K562 (cell line): ENCODE results near the gene NABP2. TPM values are rescaled to one million over a fixed set of nuclear protein-coding genes. Genes with fewer than 3 reads are reported as not detected.

Experiments used
- ATAC-seq: fragments of 200-7000 bp; cut with Tn5 transposase; 3 replicates; pipeline ENCODE4 v1.9.1; 2020; ENCODE audit warnings: moderate library complexity
- BruUV-seq: library from RNA; stranded (reverse); fragments of 400-500 nt; replicated peaks from 2 replicates; lab custom pipeline; 2021; lab: Mats Ljungman, UMichigan
- CTCF ChIA-PET: fragments of 300-600 bp; formaldehyde crosslinking; extraction: SDS; loops from one replicate; lab custom pipeline; 2021; ENCODE audit warnings: low intra/inter-chr PET ratio; lab: Yijun Ruan, JAX
- POLR2A ChIA-PET: fragments of 300-600, 350-650 bp; sonication (Branson Sonifier 250); formaldehyde crosslinking; extraction: SDS; loops from one replicate; lab custom pipeline; 2021; ENCODE audit warnings: antibody characterized with exemption, inconsistent platforms; lab: Yijun Ruan, JAX
- DNase-seq, 4 experiments: peaks; one replicate each; pipeline versions ENCODE4 v3.0.0 to v3.0.0-alpha.2; 2011 to 2018; ENCODE audit warnings: low spot score in 3 of 4, mixed read lengths in 3 of 4; ENCODE audit errors: extremely low read depth in 1 of 4
- FAIRE-seq: peaks from 2 replicates; lab custom pipeline; 2011; peaks lifted over from hg19 to GRCh38; lab: Jason Lieb, UNC
- H2AFZ ChIP-seq: 2 replicates; pipeline ENCODE4 v1.6.0; 2011; ENCODE audit warnings: low read depth, low read length, control low read depth, inconsistent platforms
- H3K27ac ChIP-seq: fragments of 200-600 bp; 3 replicates; pipeline ENCODE4 v1.8.0; 2011; ENCODE audit warnings: low read depth, mild to moderate bottlenecking, control low read depth, inconsistent platforms, low read length, moderate library complexity, mixed read lengths; ENCODE audit errors: extremely low read depth
- H3K27me3 ChIP-seq, 2 experiments: fragments of 300-600 bp in 1 of 2; 2 replicates in 1 of 2; 3 replicates in 1 of 2; pipeline versions ENCODE4 v1.6.0 to v1.8.0; 2011; ENCODE audit warnings: inconsistent platforms in 2 of 2, low read length in 2 of 2, mild to moderate bottlenecking in 1 of 2, mixed read lengths in 1 of 2, moderate library complexity in 1 of 2; ENCODE audit not compliant: control insufficient read depth in 2 of 2, insufficient read depth in 2 of 2
- H3K36me3 ChIP-seq: fragments of 300-600 bp; 3 replicates; pipeline ENCODE4 v1.8.0; 2011; ENCODE audit warnings: mild to moderate bottlenecking, low read length, inconsistent platforms; ENCODE audit not compliant: control insufficient read depth, insufficient read depth
- H3K4me1 ChIP-seq, 2 experiments: fragments of 200-600 bp in 1 of 2; replicated peaks in 1 of 2; 2 replicates in 1 of 2; 3 replicates in 1 of 2; pipeline versions ENCODE4 v1.5.1 to v1.8.0; 2011; ENCODE audit warnings: inconsistent platforms in 2 of 2, low read length in 2 of 2, mild to moderate bottlenecking in 1 of 2, mixed read lengths in 1 of 2, moderate library complexity in 1 of 2; ENCODE audit not compliant: control insufficient read depth in 2 of 2, insufficient read depth in 2 of 2
- H3K4me2 ChIP-seq: 2 replicates; pipeline ENCODE4 v1.6.1; 2011; ENCODE audit warnings: low read length, control low read depth, inconsistent platforms, mixed read lengths; ENCODE audit not compliant: insufficient read depth
- H3K4me3 ChIP-seq: fragments of 200-600 bp; sonication (generic), shearing (Covaris generic); 2 replicates; pipeline ENCODE4 v1.5.1; 2016; ENCODE audit warnings: control low read depth, inconsistent platforms
- H3K79me2 ChIP-seq: fragments of 200-600 bp; 3 replicates; pipeline ENCODE4 v1.8.0; 2011; ENCODE audit warnings: low read length, inconsistent platforms; ENCODE audit not compliant: control insufficient read depth, insufficient read depth
- H3K9ac ChIP-seq, 2 experiments: 2 replicates each; pipeline versions ENCODE4 v1.6.0 to v1.6.1; 2011; ENCODE audit warnings: low read depth in 2 of 2, low read length in 2 of 2, control low read depth in 1 of 2, inconsistent platforms in 1 of 2, mild to moderate bottlenecking in 1 of 2, mixed read lengths in 1 of 2; ENCODE audit not compliant: insufficient read depth in 1 of 2
- H3K9me1 ChIP-seq: one replicate; pipeline ENCODE4 v1.6.0; 2011; ENCODE audit warnings: inconsistent platforms, mild to moderate bottlenecking, low read length, moderate library complexity; ENCODE audit not compliant: control insufficient read depth, insufficient read depth
- H3K9me3 ChIP-seq: replicated peaks from 2 replicates; pipeline ENCODE4 v1.5.1; 2011; ENCODE audit warnings: low read depth, low read length, inconsistent platforms; ENCODE audit not compliant: control insufficient read depth, insufficient read depth
- H4K20me1 ChIP-seq: replicated peaks from 2 replicates; pipeline ENCODE4 v1.6.1; 2011; ENCODE audit warnings: low read length, inconsistent platforms, mixed read lengths; ENCODE audit not compliant: control insufficient read depth, insufficient read depth
- DDX20 ChIP-seq: fragments of 450-650 bp; IDR thresholded peaks from 2 replicates; pipeline ENCODE4 v1.6.1; 2016; ENCODE audit warnings: missing genetic modification characterization, low read depth, mild to moderate bottlenecking, missing compliant biosample characterization, moderate library complexity
- KDM1A ChIP-seq, 2 experiments: fragments of 450-650 bp; IDR thresholded peaks; 2 replicates each; pipeline ENCODE4 v1.6.1; 2016; ENCODE audit warnings: mild to moderate bottlenecking in 2 of 2
- POLR3A ChIP-seq: IDR thresholded peaks from 2 replicates; pipeline ENCODE4 v1.6.1; 2011; ENCODE audit warnings: borderline replicate concordance, mild to moderate bottlenecking, moderate library complexity; ENCODE audit not compliant: insufficient read length, insufficient read depth; ENCODE audit errors: extremely low read depth
- ZNF436 ChIP-seq: fragments of 250-450, 450-650 bp; sonication (Bioruptor Pico); formaldehyde crosslinking; IDR thresholded peaks from 2 replicates; pipeline ENCODE4 v1.7.0; 2020; ENCODE audit warnings: mild to moderate bottlenecking
- WGBS: fragments of 100-300 bp; shearing (Covaris generic); methylation state at CpG from one replicate; pipeline ENCODE4 v1.1.6; 2016; ENCODE audit warnings: low coverage, mixed read lengths; ENCODE audit not compliant: insufficient coverage; ENCODE audit errors: missing lambda C conversion rate; 5-methylcytosine and 5-hydroxymethylcytosine counted together
- in situ Hi-C: fragments of 300-500 bp; cut with MboI; formaldehyde crosslinking; loops from 4 replicates; pipeline ENCODE4 v1.15.0; 2018; ENCODE audit warnings: inconsistent platforms, mixed read lengths
- intact Hi-C: fragments of 100-400 bp; cut with micrococcal nuclease; formaldehyde crosslinking; loops from 2 replicates; pipeline ENCODE4 v1.14.2; 2022
- polyA plus RNA-seq, 8 experiments: library from polyadenylated mRNA; depleted of rRNA in 4 of 8; stranded (reverse) in 5 of 8; unstranded in 3 of 8; fragments of >200 nt; fragmentation: Nextera tagmentation in 2 of 8; fragmentation: Illumina TruSeq in 1 of 8; extraction: Ambion mirVana in 2 of 8; extraction: Trizol in 1 of 8; gene quantifications; 2 replicates each; pipeline versions ENCODE4 v1.2.1 to v1.2.3, GENCODE V29; 2011 to 2014; ENCODE audit warnings: inconsistent platforms in 1 of 8, missing spikeins in 1 of 8
- total RNA-seq, 7 experiments: library from RNA; depleted of rRNA in 6 of 7; stranded (reverse); fragments of >200 nt in 6 of 7; fragmentation: Illumina TruSeq in 2 of 7; extraction: Trizol in 2 of 7; gene quantifications; 2 replicates each; pipeline versions ENCODE4 v1.2.1 to v1.2.3, GENCODE V29; 2011 to 2021; ENCODE audit warnings: low replicate concordance in 1 of 7
- TF ChIP-seq, protein P1 (sequence below): sonication (generic); formaldehyde crosslinking; IDR thresholded peaks from 2 replicates; pipeline ENCODE4 v1.8.0; 2023; ENCODE audit warnings: mild to moderate bottlenecking, missing genetic modification reagents
- TF ChIP-seq, protein P2 (sequence below): fragments of 250-450 bp; sonication (Bioruptor Pico); IDR thresholded peaks from 2 replicates; pipeline ENCODE4 v1.4.0; 2020; ENCODE audit warnings: mild to moderate bottlenecking, moderate library complexity
- TF ChIP-seq, protein P3 (sequence below): sonication (generic); formaldehyde crosslinking; IDR thresholded peaks from 2 replicates; pipeline ENCODE4 v1.8.0; 2022; ENCODE audit warnings: mild to moderate bottlenecking, missing genetic modification reagents

NABP2 gene
- total and polyA plus RNA-seq, 9 of the 15 experiments (the other 6 are each of a cell fraction or from before 2014, with no cell fraction given): 11.3 to 60.6 (median 43.5) TPM

DNA sequence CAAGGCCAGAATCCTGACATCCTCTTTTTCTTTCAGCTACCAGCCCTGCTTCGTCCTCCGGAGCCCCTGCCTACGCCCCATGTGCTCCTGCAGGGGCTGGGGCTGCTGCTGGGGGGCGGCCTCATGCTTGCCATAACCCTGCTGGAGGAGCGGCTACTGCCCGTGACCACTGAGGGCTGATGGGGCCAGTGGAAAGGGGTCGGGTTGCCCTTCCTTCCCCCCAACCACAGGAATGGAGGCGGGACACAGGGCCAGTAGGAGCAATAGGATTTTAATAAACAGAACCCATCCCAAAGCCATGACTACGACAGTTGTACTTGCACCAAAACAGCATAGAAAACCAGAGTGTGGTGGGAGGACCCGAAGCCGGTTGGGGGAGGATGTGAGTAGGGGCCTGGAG is 13.4 kb downstream of the NABP2 start:
- no TSS peak for BruUV-seq
- Histone ChIP-seq H3K9ac (no peak overlapping the region), H4K20me1 (no peaks in the 10 kb centered on the region), H3K9me1 (no peaks in the 10 kb centered on the region), H3K4me2 (no peak overlapping the region), H3K27me3 (no peaks in the 10 kb centered on the region), H3K9me3 (no peaks in the 10 kb centered on the region), H3K36me3 (peaks cover 36% of the 10 kb centered on the region; the same call in 2 of the 3 replicates), H3K27ac (no peak overlapping the region), H3K79me2 (no peaks in the 10 kb centered on the region), H3K4me1 (peaks cover 16 to 28% of the 10 kb centered on the region in 2 experiments), H3K4me3 (no peak overlapping the region), H2AFZ (no peak overlapping the region)
- DNase-seq: no peak
- intact Hi-C loops: no loop called here
- FAIRE-seq: no peak
- CTCF ChIA-PET: no interaction called here
- POLR2A ChIA-PET: interaction anchor here (1.1 to 3.2 kb wide), 5 partner anchors 10 to 235 kb away, joined by 3 to 12 read pairs (median 3); partner anchors contain the start of gene RNF41
- ATAC-seq: no peak
- in situ Hi-C loops: no loop called here
- 69% methylated on average over 9 of the region's 11 CpGs for WGBS
- TF ChIP-seq KDM1A (IDR thresholded peaks at IDR 0.05) (no peak), POLR3A (no peak), DDX20 (tag) (no peak), ZNF436 (CRISPR knock-in tag) (no peak)
- TF ChIP-seq, protein P1, sequence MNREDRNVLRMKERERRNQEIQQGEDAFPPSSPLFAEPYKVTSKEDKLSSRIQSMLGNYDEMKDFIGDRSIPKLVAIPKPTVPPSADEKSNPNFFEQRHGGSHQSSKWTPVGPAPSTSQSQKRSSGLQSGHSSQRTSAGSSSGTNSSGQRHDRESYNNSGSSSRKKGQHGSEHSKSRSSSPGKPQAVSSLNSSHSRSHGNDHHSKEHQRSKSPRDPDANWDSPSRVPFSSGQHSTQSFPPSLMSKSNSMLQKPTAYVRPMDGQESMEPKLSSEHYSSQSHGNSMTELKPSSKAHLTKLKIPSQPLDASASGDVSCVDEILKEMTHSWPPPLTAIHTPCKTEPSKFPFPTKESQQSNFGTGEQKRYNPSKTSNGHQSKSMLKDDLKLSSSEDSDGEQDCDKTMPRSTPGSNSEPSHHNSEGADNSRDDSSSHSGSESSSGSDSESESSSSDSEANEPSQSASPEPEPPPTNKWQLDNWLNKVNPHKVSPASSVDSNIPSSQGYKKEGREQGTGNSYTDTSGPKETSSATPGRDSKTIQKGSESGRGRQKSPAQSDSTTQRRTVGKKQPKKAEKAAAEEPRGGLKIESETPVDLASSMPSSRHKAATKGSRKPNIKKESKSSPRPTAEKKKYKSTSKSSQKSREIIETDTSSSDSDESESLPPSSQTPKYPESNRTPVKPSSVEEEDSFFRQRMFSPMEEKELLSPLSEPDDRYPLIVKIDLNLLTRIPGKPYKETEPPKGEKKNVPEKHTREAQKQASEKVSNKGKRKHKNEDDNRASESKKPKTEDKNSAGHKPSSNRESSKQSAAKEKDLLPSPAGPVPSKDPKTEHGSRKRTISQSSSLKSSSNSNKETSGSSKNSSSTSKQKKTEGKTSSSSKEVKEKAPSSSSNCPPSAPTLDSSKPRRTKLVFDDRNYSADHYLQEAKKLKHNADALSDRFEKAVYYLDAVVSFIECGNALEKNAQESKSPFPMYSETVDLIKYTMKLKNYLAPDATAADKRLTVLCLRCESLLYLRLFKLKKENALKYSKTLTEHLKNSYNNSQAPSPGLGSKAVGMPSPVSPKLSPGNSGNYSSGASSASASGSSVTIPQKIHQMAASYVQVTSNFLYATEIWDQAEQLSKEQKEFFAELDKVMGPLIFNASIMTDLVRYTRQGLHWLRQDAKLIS: no peak
- TF ChIP-seq, protein P2, sequence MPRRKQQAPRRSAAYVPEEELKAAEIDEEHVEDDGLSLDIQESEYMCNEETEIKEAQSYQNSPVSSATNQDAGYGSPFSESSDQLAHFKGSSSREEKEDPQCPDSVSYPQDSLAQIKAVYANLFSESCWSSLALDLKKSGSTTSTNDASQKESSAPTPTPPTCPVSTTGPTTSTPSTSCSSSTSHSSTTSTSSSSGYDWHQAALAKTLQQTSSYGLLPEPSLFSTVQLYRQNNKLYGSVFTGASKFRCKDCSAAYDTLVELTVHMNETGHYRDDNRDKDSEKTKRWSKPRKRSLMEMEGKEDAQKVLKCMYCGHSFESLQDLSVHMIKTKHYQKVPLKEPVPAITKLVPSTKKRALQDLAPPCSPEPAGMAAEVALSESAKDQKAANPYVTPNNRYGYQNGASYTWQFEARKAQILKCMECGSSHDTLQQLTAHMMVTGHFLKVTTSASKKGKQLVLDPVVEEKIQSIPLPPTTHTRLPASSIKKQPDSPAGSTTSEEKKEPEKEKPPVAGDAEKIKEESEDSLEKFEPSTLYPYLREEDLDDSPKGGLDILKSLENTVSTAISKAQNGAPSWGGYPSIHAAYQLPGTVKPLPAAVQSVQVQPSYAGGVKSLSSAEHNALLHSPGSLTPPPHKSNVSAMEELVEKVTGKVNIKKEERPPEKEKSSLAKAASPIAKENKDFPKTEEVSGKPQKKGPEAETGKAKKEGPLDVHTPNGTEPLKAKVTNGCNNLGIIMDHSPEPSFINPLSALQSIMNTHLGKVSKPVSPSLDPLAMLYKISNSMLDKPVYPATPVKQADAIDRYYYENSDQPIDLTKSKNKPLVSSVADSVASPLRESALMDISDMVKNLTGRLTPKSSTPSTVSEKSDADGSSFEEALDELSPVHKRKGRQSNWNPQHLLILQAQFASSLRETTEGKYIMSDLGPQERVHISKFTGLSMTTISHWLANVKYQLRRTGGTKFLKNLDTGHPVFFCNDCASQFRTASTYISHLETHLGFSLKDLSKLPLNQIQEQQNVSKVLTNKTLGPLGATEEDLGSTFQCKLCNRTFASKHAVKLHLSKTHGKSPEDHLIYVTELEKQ (CRISPR knock-in tag): no peak
- TF ChIP-seq, protein P3, sequence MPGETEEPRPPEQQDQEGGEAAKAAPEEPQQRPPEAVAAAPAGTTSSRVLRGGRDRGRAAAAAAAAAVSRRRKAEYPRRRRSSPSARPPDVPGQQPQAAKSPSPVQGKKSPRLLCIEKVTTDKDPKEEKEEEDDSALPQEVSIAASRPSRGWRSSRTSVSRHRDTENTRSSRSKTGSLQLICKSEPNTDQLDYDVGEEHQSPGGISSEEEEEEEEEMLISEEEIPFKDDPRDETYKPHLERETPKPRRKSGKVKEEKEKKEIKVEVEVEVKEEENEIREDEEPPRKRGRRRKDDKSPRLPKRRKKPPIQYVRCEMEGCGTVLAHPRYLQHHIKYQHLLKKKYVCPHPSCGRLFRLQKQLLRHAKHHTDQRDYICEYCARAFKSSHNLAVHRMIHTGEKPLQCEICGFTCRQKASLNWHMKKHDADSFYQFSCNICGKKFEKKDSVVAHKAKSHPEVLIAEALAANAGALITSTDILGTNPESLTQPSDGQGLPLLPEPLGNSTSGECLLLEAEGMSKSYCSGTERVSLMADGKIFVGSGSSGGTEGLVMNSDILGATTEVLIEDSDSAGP (CRISPR knock-in tag): no peak
